Natural killer cell treated with Interleukin-12 subunit alpha and Interleukin-12 subunit beta and Interleukin-15 and Interleukin-18, amount 100 ng/mL, for 72 hours (primary cell): Measurements from ENCODE around the gene KIF22. TPM values are rescaled to one million over a fixed set of nuclear protein-coding genes. Genes with fewer than 3 reads are reported as not detected.

ENCODE experiments used
- total RNA-seq, 2 donors: library from RNA; stranded (reverse); gene quantifications; one replicate each; pipeline ENCODE4 v1.2.3, GENCODE V29; 2022

Gene KIF22
- total RNA-seq, 2 donors from 2014 or later: 63.4 to 174 TPM

Other genes with a start within 250 kb of the KIF22 start
- 100 to 1,000 TPM; 111 to 132 TPM for gene SPN, start 127.5 kb upstream of the KIF22 start, total RNA-seq
- gene QPRT, start 111.6 kb upstream of the KIF22 start, total RNA-seq: 1 to 10 TPM; 3.3 to 5.6 TPM
- 10 to 100 TPM; 15.1 to 17.9 TPM for gene C16orf54, start 44.8 kb upstream of the KIF22 start, total RNA-seq
- not detected for gene ZG16, start 12.5 kb upstream of the KIF22 start, total RNA-seq
- 100 to 1,000 TPM; 241 to 424 TPM for gene MAZ, start 15.8 kb downstream of the KIF22 start, total RNA-seq
- gene PRRT2, start 21.4 kb downstream of the KIF22 start, total RNA-seq: 1 to 10 TPM in 1 of 2 donors, under 1 TPM in 1; 0.98 to 2.8 TPM
- 10 to 100 TPM; 20.5 to 36.1 TPM for gene PAGR1, start 25.4 kb downstream of the KIF22 start, total RNA-seq
- gene MVP, start 29.7 kb downstream of the KIF22 start, total RNA-seq: 100 to 1,000 TPM in 1 of 2 donors, 10 to 100 TPM in 1; 86.1 to 180 TPM
- gene CDIPT, start 72.5 kb downstream of the KIF22 start, total RNA-seq: 10 to 100 TPM; 60.1 to 62.9 TPM
- not detected for gene SEZ6L2, start 108.8 kb downstream of the KIF22 start, total RNA-seq
- 1 to 10 TPM in 1 of 2 donors, not detected in 1; 1.3 TPM for gene ASPHD1, start 109.7 kb downstream of the KIF22 start, total RNA-seq
- 10 to 100 TPM; 53.6 to 92.7 TPM for gene KCTD13, start 135.5 kb downstream of the KIF22 start, total RNA-seq
- gene TMEM219, start 171.3 kb downstream of the KIF22 start, total RNA-seq: 10 to 100 TPM; 44.3 to 51.6 TPM
- 10 to 100 TPM; 39.6 to 66.8 TPM for gene TAOK2, start 183.1 kb downstream of the KIF22 start, total RNA-seq
- gene HIRIP3, start 204.9 kb downstream of the KIF22 start, total RNA-seq: 10 to 100 TPM; 30.0 to 40.8 TPM
- gene INO80E, start 205.5 kb downstream of the KIF22 start, total RNA-seq: 100 to 1,000 TPM; 101 to 133 TPM
- gene DOC2A, start 220.3 kb downstream of the KIF22 start, total RNA-seq: not detected
- gene C16orf92, start 232.4 kb downstream of the KIF22 start, total RNA-seq: not detected
- gene TLCD3B, start 240.5 kb downstream of the KIF22 start, total RNA-seq: 1 to 10 TPM; 1.4 to 5.3 TPM